ENCODE data around the gene MAPKAP1.

The MAPKAP1 gene

DNA sequence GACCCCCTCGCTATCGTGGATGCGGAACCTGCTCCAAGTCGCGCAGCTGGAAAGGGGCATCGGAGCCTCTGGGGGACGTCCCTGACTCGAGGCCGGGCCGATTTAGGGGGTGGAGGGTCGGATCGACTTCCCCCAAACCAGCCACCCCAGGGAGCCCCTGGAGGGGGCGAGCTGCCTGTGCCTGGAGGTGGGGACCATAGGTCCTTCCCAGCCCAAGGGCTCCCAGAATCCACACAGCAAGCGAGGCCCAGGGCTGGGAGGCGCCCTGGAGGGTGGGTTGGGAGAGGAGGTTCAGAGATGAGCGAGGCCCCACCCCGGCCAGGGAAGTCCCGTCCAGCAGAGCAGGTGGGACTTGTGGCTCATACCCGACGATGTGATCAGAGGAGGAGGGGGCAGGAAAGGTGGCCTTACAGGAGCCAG lies 297.8 kb downstream of the MAPKAP1 start:
- no peak overlapping the region for H3K4me3 ChIP-seq (ENCODE audit: low read length)
- peak; percentile 16 for DNase-seq (ENCODE audit: low read depth)
- TF ChIP-seq, protein P1, sequence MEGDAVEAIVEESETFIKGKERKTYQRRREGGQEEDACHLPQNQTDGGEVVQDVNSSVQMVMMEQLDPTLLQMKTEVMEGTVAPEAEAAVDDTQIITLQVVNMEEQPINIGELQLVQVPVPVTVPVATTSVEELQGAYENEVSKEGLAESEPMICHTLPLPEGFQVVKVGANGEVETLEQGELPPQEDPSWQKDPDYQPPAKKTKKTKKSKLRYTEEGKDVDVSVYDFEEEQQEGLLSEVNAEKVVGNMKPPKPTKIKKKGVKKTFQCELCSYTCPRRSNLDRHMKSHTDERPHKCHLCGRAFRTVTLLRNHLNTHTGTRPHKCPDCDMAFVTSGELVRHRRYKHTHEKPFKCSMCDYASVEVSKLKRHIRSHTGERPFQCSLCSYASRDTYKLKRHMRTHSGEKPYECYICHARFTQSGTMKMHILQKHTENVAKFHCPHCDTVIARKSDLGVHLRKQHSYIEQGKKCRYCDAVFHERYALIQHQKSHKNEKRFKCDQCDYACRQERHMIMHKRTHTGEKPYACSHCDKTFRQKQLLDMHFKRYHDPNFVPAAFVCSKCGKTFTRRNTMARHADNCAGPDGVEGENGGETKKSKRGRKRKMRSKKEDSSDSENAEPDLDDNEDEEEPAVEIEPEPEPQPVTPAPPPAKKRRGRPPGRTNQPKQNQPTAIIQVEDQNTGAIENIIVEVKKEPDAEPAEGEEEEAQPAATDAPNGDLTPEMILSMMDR (IDR thresholded peaks at IDR 0.05; ENCODE audit: insufficient read depth, low read depth, low read length, missing control alignments) = no peak

DNA sequence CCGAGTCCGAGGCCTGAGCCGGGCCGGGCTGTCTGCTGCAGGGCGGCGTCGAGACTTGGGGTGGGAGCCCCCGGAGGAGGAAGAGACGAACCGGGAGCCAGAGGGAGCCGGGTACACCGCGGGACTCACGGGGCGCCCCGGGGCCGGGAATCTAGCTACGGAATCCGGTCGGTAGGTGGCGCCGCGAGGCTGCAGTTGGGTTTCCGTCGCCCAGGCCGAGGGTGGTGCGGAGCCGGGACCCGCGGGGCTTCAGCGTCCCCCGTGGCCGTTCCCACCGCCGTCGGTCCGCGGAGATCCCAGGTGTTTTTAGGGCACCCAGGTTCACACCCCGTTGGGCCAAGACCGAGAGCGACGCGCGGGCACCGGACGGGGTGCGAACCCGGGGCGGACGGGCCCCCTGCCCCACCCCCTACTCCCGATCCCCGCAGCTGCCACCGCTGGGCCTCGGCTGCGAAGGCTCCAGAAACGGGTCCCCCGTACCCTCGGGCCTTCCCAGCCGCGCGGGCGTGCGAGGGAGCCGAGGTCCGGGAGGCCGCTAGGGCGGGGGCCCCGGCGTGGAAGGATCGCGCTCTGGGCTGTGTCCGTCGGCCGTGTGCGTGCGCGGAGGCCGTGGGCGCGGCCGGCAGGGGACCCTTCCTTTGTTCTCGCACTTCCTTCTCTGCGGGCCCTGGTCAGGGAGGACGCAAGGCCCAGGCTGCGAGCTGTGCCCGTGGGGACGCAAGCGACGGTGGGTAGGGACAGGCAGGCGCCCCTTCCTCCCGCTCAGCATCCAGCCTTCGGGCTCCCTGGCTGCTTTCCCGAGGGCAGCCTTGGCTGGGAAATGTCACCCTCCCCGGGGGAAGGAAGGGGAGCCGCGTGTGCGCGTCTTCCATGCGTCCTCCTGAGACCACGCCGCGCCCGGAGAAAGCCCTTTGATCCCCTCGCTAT lies 298.8 kb downstream of the MAPKAP1 start:
- TF ChIP-seq, protein P1 (IDR thresholded peaks at IDR 0.05; ENCODE audit: insufficient read depth, low read depth, low read length, missing control alignments) = peak; percentile 65
- H3K4me3 ChIP-seq (ENCODE audit: low read length) = peak overlapping the region; percentile 48
- peak; percentile 66 for DNase-seq (ENCODE audit: low read depth)

DNA sequence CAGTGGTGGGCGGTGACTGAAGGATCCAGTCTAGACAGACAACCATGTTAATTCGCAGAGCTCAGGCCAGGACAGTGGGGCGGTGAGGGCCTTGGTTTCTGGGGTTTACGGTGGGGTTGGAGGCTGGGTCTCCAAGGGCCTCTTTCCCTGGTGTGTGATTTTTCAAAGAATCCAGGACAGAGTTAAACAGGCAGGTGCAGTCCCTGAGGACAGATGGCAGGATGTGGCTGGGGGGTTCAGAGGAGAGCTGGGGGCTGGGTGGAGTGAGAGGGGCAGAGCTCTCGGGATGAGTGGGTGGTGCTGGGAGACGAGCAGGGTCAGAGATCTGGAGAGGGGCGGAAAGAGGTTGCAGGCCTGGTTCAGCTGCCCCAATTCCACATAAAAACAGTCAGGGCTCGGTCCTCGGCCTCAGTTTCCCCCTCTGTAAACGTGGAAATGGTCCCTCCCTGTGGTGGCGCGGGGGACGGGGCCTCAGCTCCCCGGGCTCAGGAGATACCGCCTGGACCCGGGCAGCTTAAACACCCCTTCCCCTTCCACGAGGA lies 299.5 kb downstream of the MAPKAP1 start:
- peak overlapping the region; percentile 48 for H3K4me3 ChIP-seq (ENCODE audit: low read length)
- no peak for DNase-seq (ENCODE audit: low read depth)
- TF ChIP-seq, protein P1 (IDR thresholded peaks at IDR 0.05; ENCODE audit: insufficient read depth, low read depth, low read length, missing control alignments) = no peak

DNA sequence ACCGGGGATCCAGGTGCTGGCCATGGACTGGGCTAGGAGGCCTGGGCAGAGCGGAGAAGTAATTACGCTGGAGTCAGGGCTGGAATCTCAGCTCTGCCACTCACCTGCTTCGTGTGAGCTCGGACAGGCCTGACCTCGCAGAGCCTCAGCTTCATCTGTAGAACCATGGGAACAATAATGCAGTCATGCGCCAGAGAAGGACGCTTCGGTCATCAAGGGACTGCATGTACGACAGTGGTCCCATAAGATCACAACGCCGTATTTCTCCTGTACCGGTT lies 300.3 kb downstream of the MAPKAP1 start:
- H3K4me3 ChIP-seq (ENCODE audit: low read length) = no peak overlapping the region
- TF ChIP-seq, protein P1 (IDR thresholded peaks at IDR 0.05; ENCODE audit: insufficient read depth, low read depth, low read length, missing control alignments) = no peak
- DNase-seq (ENCODE audit: low read depth) = no peak

DNA sequence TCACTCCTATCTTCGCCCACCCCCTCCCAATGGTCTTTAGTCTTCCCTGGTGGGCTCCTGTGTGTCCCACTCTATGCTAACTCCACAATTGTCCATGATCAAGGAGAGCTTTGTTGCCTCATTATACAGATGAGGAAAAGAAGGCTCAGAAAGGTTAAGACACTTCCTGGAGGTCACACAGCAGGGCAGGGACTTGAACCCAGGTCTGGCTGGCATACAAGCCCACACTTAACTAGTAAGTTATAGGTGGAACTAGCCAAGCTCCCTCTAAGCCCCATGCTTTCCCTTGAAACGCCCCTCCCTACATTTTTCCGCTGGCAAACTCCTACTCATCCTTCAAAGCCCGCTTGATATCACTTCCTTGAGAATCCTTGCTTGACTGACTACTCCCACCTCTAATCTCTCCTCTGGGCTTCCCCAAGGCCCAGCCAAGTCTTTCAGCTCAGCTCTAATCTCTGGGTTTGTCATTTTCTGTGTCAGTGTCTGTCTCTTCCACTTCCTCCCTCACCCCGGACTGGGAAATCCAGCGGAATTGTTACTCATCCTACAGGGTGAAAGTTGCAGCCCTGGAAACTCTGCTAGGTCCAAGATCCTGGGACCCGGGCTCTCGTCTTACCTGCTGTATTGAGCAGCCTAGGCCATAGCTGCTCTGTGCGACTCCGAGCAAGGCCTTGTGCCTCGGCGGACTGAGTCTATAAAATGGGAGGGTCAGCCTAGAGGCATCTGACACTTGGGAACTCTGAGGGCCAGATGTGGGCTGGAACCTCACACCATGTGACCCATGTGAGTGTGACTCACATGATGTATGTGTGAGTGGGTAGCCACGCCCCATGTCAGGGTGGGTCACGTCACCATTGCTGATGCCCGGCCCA lies 300.8 kb downstream of the MAPKAP1 start:
- peak; percentile 83 for DNase-seq (ENCODE audit: low read depth)
- TF ChIP-seq, protein P1 (IDR thresholded peaks at IDR 0.05; ENCODE audit: insufficient read depth, low read depth, low read length, missing control alignments) = no peak
- no peak overlapping the region for H3K4me3 ChIP-seq (ENCODE audit: low read length)

DNA sequence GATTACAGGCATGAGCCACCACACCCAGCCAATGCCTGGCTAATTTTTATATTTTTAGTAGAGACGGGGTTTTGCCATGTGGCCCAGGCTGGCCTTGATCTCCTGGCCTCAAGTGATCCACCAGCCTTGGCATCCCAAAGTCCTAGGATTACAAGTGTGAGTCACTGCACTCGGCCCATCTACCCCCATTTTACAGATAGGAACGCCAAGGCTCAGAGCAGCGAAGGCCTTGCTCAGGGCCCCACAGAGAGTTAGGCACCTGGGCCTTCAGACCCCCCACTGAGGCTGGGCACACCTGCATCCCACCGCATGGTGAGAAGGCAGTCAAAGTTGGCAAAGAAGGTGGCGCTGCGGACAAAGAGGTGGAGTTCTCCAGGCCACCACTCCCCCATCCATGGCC lies 302.3 kb downstream of the MAPKAP1 start:
- H3K4me3 ChIP-seq (ENCODE audit: low read length) = no peak overlapping the region
- TF ChIP-seq, protein P1 (IDR thresholded peaks at IDR 0.05; ENCODE audit: insufficient read depth, low read depth, low read length, missing control alignments) = no peak
- DNase-seq (ENCODE audit: low read depth) = no peak
